ENCODE results near the gene EMC1. TPM values are rescaled to one million over a fixed set of nuclear protein-coding genes. Genes with fewer than 3 reads are reported as not detected.

Gene EMC1
- total RNA-seq, 4 donors from 2014 or later = 21.8 to 39.8 (median 30.6) TPM

DNA sequence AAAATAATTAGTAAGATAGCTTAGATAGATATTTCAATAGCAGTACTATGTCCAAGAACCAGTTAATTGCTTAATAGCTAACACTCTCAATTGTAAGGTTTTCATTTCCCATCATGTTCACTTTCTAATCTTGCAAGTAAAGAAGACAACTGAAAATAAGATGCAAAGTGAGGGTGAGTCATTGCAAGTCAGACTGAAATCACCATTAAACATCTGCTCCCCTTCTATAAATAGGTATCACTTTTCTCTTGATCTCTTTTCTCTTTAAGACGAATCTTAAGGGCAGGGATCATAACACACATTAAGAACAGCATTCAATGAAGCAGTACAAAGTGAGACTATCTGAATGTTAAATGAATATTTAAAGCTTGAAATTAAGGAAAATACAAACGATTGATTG is 81.7 kb downstream of the EMC1 start:
- Histone ChIP-seq H3K27me3 (no peaks in the 10 kb centered on the region), H3K9me3 (no peaks in the 10 kb centered on the region), H3K27ac (no peak overlapping the region), H3K36me3 (peaks cover 32 to 100% of the 10 kb centered on the region in 2 donors), H3K4me1 (no peaks in the 10 kb centered on the region), H3K4me3 (no peak overlapping the region)
- 60 to 100% methylated on average over 1 to 2 of the region's 2 CpGs for WGBS, 2 donors (ENCODE audit: low coverage in 1 of 2)
- ATAC-seq = no peak
- no peak for TF ChIP-seq POLR2A (IDR thresholded peaks at IDR 0.05)
- TF ChIP-seq POLR2AphosphoS5 (IDR thresholded peaks at IDR 0.05) = no peak
- TF ChIP-seq, protein P1, sequence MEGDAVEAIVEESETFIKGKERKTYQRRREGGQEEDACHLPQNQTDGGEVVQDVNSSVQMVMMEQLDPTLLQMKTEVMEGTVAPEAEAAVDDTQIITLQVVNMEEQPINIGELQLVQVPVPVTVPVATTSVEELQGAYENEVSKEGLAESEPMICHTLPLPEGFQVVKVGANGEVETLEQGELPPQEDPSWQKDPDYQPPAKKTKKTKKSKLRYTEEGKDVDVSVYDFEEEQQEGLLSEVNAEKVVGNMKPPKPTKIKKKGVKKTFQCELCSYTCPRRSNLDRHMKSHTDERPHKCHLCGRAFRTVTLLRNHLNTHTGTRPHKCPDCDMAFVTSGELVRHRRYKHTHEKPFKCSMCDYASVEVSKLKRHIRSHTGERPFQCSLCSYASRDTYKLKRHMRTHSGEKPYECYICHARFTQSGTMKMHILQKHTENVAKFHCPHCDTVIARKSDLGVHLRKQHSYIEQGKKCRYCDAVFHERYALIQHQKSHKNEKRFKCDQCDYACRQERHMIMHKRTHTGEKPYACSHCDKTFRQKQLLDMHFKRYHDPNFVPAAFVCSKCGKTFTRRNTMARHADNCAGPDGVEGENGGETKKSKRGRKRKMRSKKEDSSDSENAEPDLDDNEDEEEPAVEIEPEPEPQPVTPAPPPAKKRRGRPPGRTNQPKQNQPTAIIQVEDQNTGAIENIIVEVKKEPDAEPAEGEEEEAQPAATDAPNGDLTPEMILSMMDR (IDR thresholded peaks at IDR 0.05) = no peak
- TF ChIP-seq EP300 (IDR thresholded peaks at IDR 0.05) = no peak

DNA sequence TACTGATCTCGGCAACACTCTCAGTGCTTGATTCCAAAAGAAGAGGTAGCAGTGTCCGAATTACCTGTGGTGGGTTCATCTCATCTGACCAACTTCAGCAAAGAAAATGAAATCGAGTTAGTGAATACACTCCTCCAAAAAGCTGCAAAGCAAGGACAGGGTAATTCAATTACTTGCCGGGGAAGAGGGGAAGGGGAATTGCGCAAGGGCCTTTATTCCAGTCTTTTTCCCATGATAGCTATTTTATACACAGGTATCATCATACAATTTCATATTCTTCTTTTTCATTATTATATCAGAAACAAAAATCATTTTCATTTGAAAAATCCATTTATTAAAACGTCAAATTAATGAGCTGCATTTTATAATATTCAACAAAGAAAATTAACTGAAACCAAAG is 84.2 kb downstream of the EMC1 start:
- 87 to 91% methylated on average over 4 to 6 of the region's 6 CpGs for WGBS, 2 donors (ENCODE audit: low coverage in 1 of 2)
- ATAC-seq = no peak
- Histone ChIP-seq H3K4me3 (no peak overlapping the region), H3K4me1 (peaks cover 0 to 16% (median 0%) of the 10 kb centered on the region in 3 donors), H3K27me3 (no peaks in the 10 kb centered on the region), H3K9me3 (no peaks in the 10 kb centered on the region), H3K27ac (no peak overlapping the region), H3K36me3 (peaks cover 29 to 100% of the 10 kb centered on the region in 2 donors)
- TF ChIP-seq EP300 (IDR thresholded peaks at IDR 0.05) = no peak
- no peak for TF ChIP-seq POLR2A (IDR thresholded peaks at IDR 0.05)
- TF ChIP-seq, protein P1 (IDR thresholded peaks at IDR 0.05) = no peak
- no peak for TF ChIP-seq POLR2AphosphoS5 (IDR thresholded peaks at IDR 0.05)

DNA sequence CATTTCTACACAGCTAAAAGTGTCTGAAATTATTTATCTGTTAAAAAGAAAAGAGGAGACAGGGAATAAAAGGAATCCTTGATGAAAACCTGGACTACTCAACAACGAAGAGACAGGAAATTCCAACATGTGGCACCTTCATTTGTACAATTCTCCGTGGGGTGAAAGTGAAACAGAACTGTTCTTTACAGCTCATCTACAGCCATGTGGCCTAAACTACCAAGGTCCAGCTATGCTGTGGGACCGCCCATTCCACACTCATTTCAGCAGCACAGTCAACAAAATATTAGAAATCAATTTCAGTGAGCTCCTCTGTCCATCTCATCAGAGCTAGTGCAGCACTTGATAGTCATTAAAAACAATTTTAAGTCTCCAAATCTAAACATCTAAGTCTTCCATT is 85.3 kb downstream of the EMC1 start:
- Histone ChIP-seq H3K27ac (no peak overlapping the region), H3K27me3 (no peaks in the 10 kb centered on the region), H3K4me1 (peaks cover 0 to 16% (median 0%) of the 10 kb centered on the region in 3 donors), H3K9me3 (no peaks in the 10 kb centered on the region), H3K36me3 (peaks cover 29 to 100% of the 10 kb centered on the region in 2 donors), H3K4me3 (no peak overlapping the region)
- no peak for ATAC-seq
- 56 to 59% methylated on average over 2 to 3 of the region's 3 CpGs for WGBS, 2 donors (ENCODE audit: low coverage in 1 of 2)
- TF ChIP-seq POLR2A (IDR thresholded peaks at IDR 0.05) (no peak), EP300 (IDR thresholded peaks at IDR 0.05) (no peak), POLR2AphosphoS5 (IDR thresholded peaks at IDR 0.05) (no peak)
- TF ChIP-seq, protein P1 (IDR thresholded peaks at IDR 0.05) = no peak

Other genes starting within 250 kb of the EMC1 start
- gene UBR4, start 41.3 kb downstream of the EMC1 start, total RNA-seq = 100 to 1,000 TPM in 3 of 4 donors, 10 to 100 TPM in 1; 79.3 to 200 (median 191) TPM
- 10 to 100 TPM; 12.5 to 28.5 (median 19.7) TPM for gene MRTO4, start 281 bp upstream of the EMC1 start, total RNA-seq
- gene AKR7A3, start 37.2 kb upstream of the EMC1 start, total RNA-seq = 1 to 10 TPM in 1 of 4 donors, under 1 TPM in 3; 0.27 to 1.6 (median 0.71) TPM
- gene AKR7A2, start 60.6 kb upstream of the EMC1 start, total RNA-seq = 10 to 100 TPM; 58.2 to 77.2 (median 63.7) TPM
- 10 to 100 TPM in 3 of 4 donors, 1 to 10 TPM in 1; 8.1 to 12.3 (median 11.7) TPM for gene SLC66A1, start 60.8 kb upstream of the EMC1 start, total RNA-seq
- gene CAPZB, start 234.0 kb upstream of the EMC1 start, total RNA-seq = 100 to 1,000 TPM; 160 to 288 (median 184) TPM

Data from gastroesophageal sphincter (tissue), 4 donors.